K562 (cell line): Measurements from ENCODE around the gene MT1M. TPM values are rescaled to one million over a fixed set of nuclear protein-coding genes. Genes with fewer than 3 reads are reported as not detected.

Experiments used
- ATAC-seq: fragments of 200-7000 bp; cut with Tn5 transposase; 3 replicates; pipeline ENCODE4 v1.9.1; 2020; ENCODE audit warnings: moderate library complexity
- BruUV-seq: library from RNA; stranded (reverse); fragments of 400-500 nt; replicated peaks from 2 replicates; lab custom pipeline; 2021; lab: Mats Ljungman, UMichigan
- CTCF ChIA-PET: fragments of 300-600 bp; formaldehyde crosslinking; extraction: SDS; loops from one replicate; lab custom pipeline; 2021; ENCODE audit warnings: low intra/inter-chr PET ratio; lab: Yijun Ruan, JAX
- POLR2A ChIA-PET: fragments of 300-600, 350-650 bp; sonication (Branson Sonifier 250); formaldehyde crosslinking; extraction: SDS; loops from one replicate; lab custom pipeline; 2021; ENCODE audit warnings: antibody characterized with exemption, inconsistent platforms; lab: Yijun Ruan, JAX
- DNase-seq, 4 experiments: peaks; one replicate each; pipeline versions ENCODE4 v3.0.0 to v3.0.0-alpha.2; 2011 to 2018; ENCODE audit warnings: low spot score in 3 of 4, mixed read lengths in 3 of 4; ENCODE audit errors: extremely low read depth in 1 of 4
- FAIRE-seq: peaks from 2 replicates; lab custom pipeline; 2011; peaks lifted over from hg19 to GRCh38; lab: Jason Lieb, UNC
- H2AFZ ChIP-seq: 2 replicates; pipeline ENCODE4 v1.6.0; 2011; ENCODE audit warnings: low read depth, low read length, control low read depth, inconsistent platforms
- H3K27ac ChIP-seq: fragments of 200-600 bp; 3 replicates; pipeline ENCODE4 v1.8.0; 2011; ENCODE audit warnings: low read depth, mild to moderate bottlenecking, control low read depth, inconsistent platforms, low read length, moderate library complexity, mixed read lengths; ENCODE audit errors: extremely low read depth
- H3K27me3 ChIP-seq, 2 experiments: fragments of 300-600 bp in 1 of 2; 2 replicates in 1 of 2; 3 replicates in 1 of 2; pipeline versions ENCODE4 v1.6.0 to v1.8.0; 2011; ENCODE audit warnings: inconsistent platforms in 2 of 2, low read length in 2 of 2, mild to moderate bottlenecking in 1 of 2, mixed read lengths in 1 of 2, moderate library complexity in 1 of 2; ENCODE audit not compliant: control insufficient read depth in 2 of 2, insufficient read depth in 2 of 2
- H3K36me3 ChIP-seq: fragments of 300-600 bp; 3 replicates; pipeline ENCODE4 v1.8.0; 2011; ENCODE audit warnings: mild to moderate bottlenecking, low read length, inconsistent platforms; ENCODE audit not compliant: control insufficient read depth, insufficient read depth
- H3K4me1 ChIP-seq, 2 experiments: fragments of 200-600 bp in 1 of 2; replicated peaks in 1 of 2; 2 replicates in 1 of 2; 3 replicates in 1 of 2; pipeline versions ENCODE4 v1.5.1 to v1.8.0; 2011; ENCODE audit warnings: inconsistent platforms in 2 of 2, low read length in 2 of 2, mild to moderate bottlenecking in 1 of 2, mixed read lengths in 1 of 2, moderate library complexity in 1 of 2; ENCODE audit not compliant: control insufficient read depth in 2 of 2, insufficient read depth in 2 of 2
- H3K4me2 ChIP-seq: 2 replicates; pipeline ENCODE4 v1.6.1; 2011; ENCODE audit warnings: low read length, control low read depth, inconsistent platforms, mixed read lengths; ENCODE audit not compliant: insufficient read depth
- H3K4me3 ChIP-seq: fragments of 200-600 bp; sonication (generic), shearing (Covaris generic); 2 replicates; pipeline ENCODE4 v1.5.1; 2016; ENCODE audit warnings: control low read depth, inconsistent platforms
- H3K79me2 ChIP-seq: fragments of 200-600 bp; 3 replicates; pipeline ENCODE4 v1.8.0; 2011; ENCODE audit warnings: low read length, inconsistent platforms; ENCODE audit not compliant: control insufficient read depth, insufficient read depth
- H3K9ac ChIP-seq, 2 experiments: 2 replicates each; pipeline versions ENCODE4 v1.6.0 to v1.6.1; 2011; ENCODE audit warnings: low read depth in 2 of 2, low read length in 2 of 2, control low read depth in 1 of 2, inconsistent platforms in 1 of 2, mild to moderate bottlenecking in 1 of 2, mixed read lengths in 1 of 2; ENCODE audit not compliant: insufficient read depth in 1 of 2
- H3K9me1 ChIP-seq: one replicate; pipeline ENCODE4 v1.6.0; 2011; ENCODE audit warnings: inconsistent platforms, mild to moderate bottlenecking, low read length, moderate library complexity; ENCODE audit not compliant: control insufficient read depth, insufficient read depth
- H3K9me3 ChIP-seq: replicated peaks from 2 replicates; pipeline ENCODE4 v1.5.1; 2011; ENCODE audit warnings: low read depth, low read length, inconsistent platforms; ENCODE audit not compliant: control insufficient read depth, insufficient read depth
- H4K20me1 ChIP-seq: replicated peaks from 2 replicates; pipeline ENCODE4 v1.6.1; 2011; ENCODE audit warnings: low read length, inconsistent platforms, mixed read lengths; ENCODE audit not compliant: control insufficient read depth, insufficient read depth
- ETS1 ChIP-seq: conservative IDR thresholded peaks from 2 replicates; pipeline ENCODE4 v1.6.1; 2011; ENCODE audit warnings: low read depth, mild to moderate bottlenecking, low read length; ENCODE audit not compliant: control insufficient read depth
- REST ChIP-seq, 2 experiments: fragments of 450-650 bp; formaldehyde crosslinking in 1 of 2; IDR thresholded peaks; 2 replicates each; pipeline versions ENCODE4 v1.4.0 to v1.6.1; 2014 to 2020; ENCODE audit warnings: mild to moderate bottlenecking in 2 of 2, borderline replicate concordance in 1 of 2, low read depth in 1 of 2
- XRCC5 ChIP-seq: fragments of 200-400 bp; formaldehyde crosslinking; IDR thresholded peaks from 2 replicates; pipeline ENCODE4 v1.6.1; 2017; ENCODE audit warnings: low read depth, mild to moderate bottlenecking, low read length
- ZC3H8 ChIP-seq: fragments of 450-650 bp; IDR thresholded peaks from 2 replicates; pipeline ENCODE4 v1.6.1; 2017
- ZNF253 ChIP-seq: fragments of 250-450 bp; sonication (Bioruptor Pico); conservative IDR thresholded peaks from 2 replicates; pipeline ENCODE4 v1.6.1; 2021; ENCODE audit warnings: mild to moderate bottlenecking
- WGBS: fragments of 100-300 bp; shearing (Covaris generic); methylation state at CpG from one replicate; pipeline ENCODE4 v1.1.6; 2016; ENCODE audit warnings: low coverage, mixed read lengths; ENCODE audit not compliant: insufficient coverage; ENCODE audit errors: missing lambda C conversion rate; 5-methylcytosine and 5-hydroxymethylcytosine counted together
- in situ Hi-C: fragments of 300-500 bp; cut with MboI; formaldehyde crosslinking; loops from 4 replicates; pipeline ENCODE4 v1.15.0; 2018; ENCODE audit warnings: inconsistent platforms, mixed read lengths
- intact Hi-C: fragments of 100-400 bp; cut with micrococcal nuclease; formaldehyde crosslinking; loops from 2 replicates; pipeline ENCODE4 v1.14.2; 2022
- polyA plus RNA-seq, 8 experiments: library from polyadenylated mRNA; depleted of rRNA in 4 of 8; stranded (reverse) in 5 of 8; unstranded in 3 of 8; fragments of >200 nt; fragmentation: Nextera tagmentation in 2 of 8; fragmentation: Illumina TruSeq in 1 of 8; extraction: Ambion mirVana in 2 of 8; extraction: Trizol in 1 of 8; gene quantifications; 2 replicates each; pipeline versions ENCODE4 v1.2.1 to v1.2.3, GENCODE V29; 2011 to 2014; ENCODE audit warnings: inconsistent platforms in 1 of 8, missing spikeins in 1 of 8
- total RNA-seq, 7 experiments: library from RNA; depleted of rRNA in 6 of 7; stranded (reverse); fragments of >200 nt in 6 of 7; fragmentation: Illumina TruSeq in 2 of 7; extraction: Trizol in 2 of 7; gene quantifications; 2 replicates each; pipeline versions ENCODE4 v1.2.1 to v1.2.3, GENCODE V29; 2011 to 2021; ENCODE audit warnings: low replicate concordance in 1 of 7

MT1M gene
- total and polyA plus RNA-seq, 9 of the 15 experiments (the other 6 are each of a cell fraction or from before 2014, with no cell fraction given) = not detected

- Histone ChIP-seq H3K36me3 (no peaks in the 10 kb centered on the region), H3K9ac (no peak overlapping the region), H3K9me3 (no peaks in the 10 kb centered on the region), H3K4me1 (peaks cover 3 to 13% of the 10 kb centered on the region in 2 experiments; a peak in 3 of 5 replicates), H4K20me1 (no peaks in the 10 kb centered on the region; the same call in 1 of the 2 replicates), H3K79me2 (no peaks in the 10 kb centered on the region), H3K27me3 (peaks cover 25 to 63% of the 10 kb centered on the region in 2 experiments), H3K4me3 (no peak overlapping the region), H3K27ac (no peak overlapping the region), H3K9me1 (no peaks in the 10 kb centered on the region), H3K4me2 (peak overlapping the region; percentile 48), H2AFZ (no peak overlapping the region)
- in situ Hi-C loops (no loop called here), intact Hi-C loops (no loop called here)
- BruUV-seq = no TSS peak
- 5% methylated on average over 5 of the region's 5 CpGs for WGBS
- ATAC-seq (no peak), DNase-seq (no peak), FAIRE-seq (no peak)
- CTCF ChIA-PET = no interaction called here
- TF ChIP-seq REST (IDR thresholded peaks at IDR 0.05; ENCODE audit: borderline replicate concordance) = peak; percentile 8; the same call in 1 of the 2 replicates
- no peak for TF ChIP-seq REST (CRISPR knock-in tag; IDR thresholded peaks at IDR 0.05; ENCODE audit: low read depth)
- no peak for TF ChIP-seq XRCC5
- TF ChIP-seq ZNF253 (CRISPR knock-in tag) = no peak
- TF ChIP-seq ETS1 = no peak
- no peak for TF ChIP-seq ZC3H8
- POLR2A ChIA-PET = interaction anchor here (0.8 to 1.3 kb wide), 3 partner anchors 35 to 333 kb away, joined by 3 to 6 read pairs (median 3); partner anchors contain the start of gene MT2A
Observed at GRCh38 chr16:56643833-56644232, 11.4 kb downstream of the MT1M start.
